GM21360 (cell line): ENCODE results near the gene DLST.
A peak's percentile ranks its signal among the peaks of the same experiment; 100 is the strongest.

Experiments
- ATAC-seq: cut with Tn5 transposase; IDR thresholded peaks from one replicate; pipeline ENCODE4 v1.9.1; 2021; ENCODE audit warnings: mild to moderate bottlenecking, moderate library complexity; ENCODE audit not compliant: unreplicated experiment

The DLST gene

GRCh38 chr14:74859757-74860552, 21.8 kb upstream of the DLST start:
- ATAC-seq: no peak

- ATAC-seq: no peak
These were observed 20.6 kb upstream of the DLST start for GRCh38 chr14:74860899-74861733.

GRCh38 chr14:74861734-74862090, 20.0 kb upstream of the DLST start:
- ATAC-seq: no peak

- no peak for ATAC-seq
These were observed 18.4 kb upstream of the DLST start for GRCh38 chr14:74863274-74863673.

GRCh38 chr14:74864198-74864597, 17.5 kb upstream of the DLST start:
- ATAC-seq: no peak

GRCh38 chr14:74865156-74865555, 16.6 kb upstream of the DLST start:
- no peak for ATAC-seq

- ATAC-seq: no peak
These were observed 14.9 kb upstream of the DLST start for GRCh38 chr14:74866708-74867389.

GRCh38 chr14:74867673-74868072, 14.0 kb upstream of the DLST start:
- no peak for ATAC-seq

- no peak for ATAC-seq
These were observed 13.0 kb upstream of the DLST start for GRCh38 chr14:74868739-74869138.

- no peak for ATAC-seq
These were observed 9.9 kb upstream of the DLST start for GRCh38 chr14:74871819-74872218.

- no peak for ATAC-seq
These were observed 6.5 kb upstream of the DLST start for GRCh38 chr14:74875204-74875603.

GRCh38 chr14:74875941-74876913, 5.5 kb upstream of the DLST start, which contains the start of gene PROX2:
Gene PROX2 (minus strand): TSS chr14:74876145. CDS start chr14:74863834, 12,311 bp downstream.
- ATAC-seq: no peak

GRCh38 chr14:74879427-74880182, 2.1 kb upstream of the DLST start:
- no peak for ATAC-seq

- ATAC-seq: peak; percentile 38
These were observed 596 bp downstream of the DLST start for GRCh38 chr14:74882103-74882920.

- ATAC-seq: no peak
These were observed 4.3 kb downstream of the DLST start for GRCh38 chr14:74886001-74886400.

GRCh38 chr14:74888164-74889158, 6.7 kb downstream of the DLST start:
- ATAC-seq: no peak

- no peak for ATAC-seq
These were observed 8.5 kb downstream of the DLST start for GRCh38 chr14:74890262-74890661.

GRCh38 chr14:74891870-74892269, 10.2 kb downstream of the DLST start:
- ATAC-seq: no peak
